DMS 273 treated with DMSO at 0.1 percent for 48 hours (cell line): ENCODE measurements around the gene FILIP1L.
A peak's percentile ranks its signal among the peaks of the same experiment; 100 is the strongest.

Experiments used
- DNase-seq: peaks from one replicate; lab custom pipeline; 2025; lab: John Stamatoyannopoulos, UW

FILIP1L gene

DNA sequence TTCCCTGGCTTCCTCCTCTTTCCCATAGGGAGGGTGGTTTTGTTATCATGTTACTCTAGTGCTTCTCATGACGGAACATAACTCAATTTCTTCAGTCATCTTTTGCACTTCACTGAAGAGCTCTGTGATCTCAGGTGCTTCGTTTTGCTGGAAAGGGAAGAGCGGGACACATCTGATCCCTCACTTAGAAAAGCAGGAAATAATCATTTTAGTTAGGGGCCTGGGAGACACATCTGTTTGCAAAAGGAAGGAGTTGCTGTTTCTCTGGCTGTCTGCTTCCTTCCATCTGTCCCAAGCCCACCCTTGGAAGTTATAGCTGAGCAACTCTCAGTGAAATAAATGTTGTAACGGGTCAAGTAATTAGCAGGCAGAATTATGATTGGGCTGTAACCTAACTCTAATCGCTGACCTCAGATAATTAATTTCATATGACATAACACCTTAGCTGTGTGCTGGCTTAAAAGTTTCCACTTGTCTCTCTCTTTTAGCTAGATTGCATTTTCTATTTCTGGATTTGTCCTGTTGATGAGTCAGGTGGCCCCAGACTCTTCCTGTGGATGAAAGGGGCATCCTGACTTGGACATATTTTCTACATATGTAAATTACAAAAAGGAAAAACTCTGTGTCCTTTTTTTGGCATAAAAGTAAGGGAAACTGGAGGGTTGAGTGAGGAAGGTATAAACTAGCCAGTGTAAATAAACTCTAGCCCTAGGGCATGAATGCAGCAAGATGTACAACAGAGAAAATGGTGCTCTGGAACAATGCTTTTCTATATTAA lies 11.0 kb upstream of the FILIP1L start:
- DNase-seq, result no peak

DNA sequence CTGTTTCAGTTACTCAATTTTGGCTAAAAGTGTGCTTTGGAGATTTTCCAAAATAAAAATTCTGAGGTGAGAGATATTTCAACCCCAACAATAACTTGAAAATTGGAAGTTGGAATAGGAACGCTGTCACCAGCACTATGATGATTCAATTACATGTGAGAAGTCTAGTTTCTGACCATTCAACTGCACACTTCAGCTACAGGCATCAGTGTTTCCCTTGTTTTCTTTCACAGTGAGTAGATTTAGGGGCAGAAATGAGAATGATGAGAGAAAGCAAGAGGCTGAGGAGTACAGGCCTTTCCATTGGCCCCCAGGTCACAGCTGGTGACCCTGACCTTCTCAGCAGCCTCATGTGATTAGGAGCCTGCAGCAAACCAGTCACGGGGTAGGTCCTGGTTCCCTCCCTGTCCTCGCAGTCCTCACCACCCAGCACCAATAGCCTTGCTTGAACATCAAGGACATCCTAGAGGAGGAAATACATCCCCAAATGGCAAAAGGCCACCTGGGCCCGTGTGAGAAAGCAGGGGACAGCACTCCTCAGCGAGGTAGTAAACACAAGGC lies 10.0 kb upstream of the FILIP1L start:
- no peak for DNase-seq

DNA sequence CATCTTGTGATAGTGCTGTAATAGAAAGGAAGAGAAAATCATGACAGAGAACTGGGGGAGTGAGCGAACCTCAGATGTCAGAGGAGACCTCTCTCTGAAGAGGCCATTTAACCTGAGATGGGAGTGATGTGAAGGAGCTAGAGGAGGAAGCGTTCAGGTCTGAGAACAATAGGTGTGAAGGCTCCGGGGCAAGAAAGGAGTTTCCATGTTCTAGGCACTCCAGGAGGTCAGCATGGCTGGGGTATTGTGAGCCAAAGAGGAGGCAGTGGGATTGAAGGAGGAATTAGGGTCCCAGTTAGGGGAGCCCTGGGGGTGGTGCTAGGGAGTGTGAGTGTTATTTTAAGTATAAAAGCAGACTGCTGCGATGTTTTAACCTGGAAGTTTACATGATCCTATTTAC lies 8.8 kb upstream of the FILIP1L start:
- DNase-seq, result no peak

DNA sequence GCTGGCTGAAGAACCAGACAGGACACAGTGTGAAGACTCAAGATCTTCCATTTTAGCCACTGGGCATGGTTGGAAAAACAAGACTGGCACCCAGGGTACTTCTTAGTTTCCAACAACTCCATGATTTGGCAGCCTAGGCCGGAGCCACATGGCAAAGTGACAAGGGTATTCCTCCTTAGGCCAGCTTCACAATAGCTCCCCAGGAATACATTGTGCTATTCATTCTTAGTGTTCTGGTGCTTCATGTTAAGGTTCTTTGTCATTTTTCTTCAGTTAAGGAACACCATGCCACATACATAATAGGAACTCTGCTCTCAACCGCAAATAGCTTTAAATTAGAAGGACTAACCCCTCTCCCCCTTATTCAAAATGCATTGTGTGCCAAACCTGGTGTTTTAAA lies 8.0 kb upstream of the FILIP1L start:
- no peak for DNase-seq

DNA sequence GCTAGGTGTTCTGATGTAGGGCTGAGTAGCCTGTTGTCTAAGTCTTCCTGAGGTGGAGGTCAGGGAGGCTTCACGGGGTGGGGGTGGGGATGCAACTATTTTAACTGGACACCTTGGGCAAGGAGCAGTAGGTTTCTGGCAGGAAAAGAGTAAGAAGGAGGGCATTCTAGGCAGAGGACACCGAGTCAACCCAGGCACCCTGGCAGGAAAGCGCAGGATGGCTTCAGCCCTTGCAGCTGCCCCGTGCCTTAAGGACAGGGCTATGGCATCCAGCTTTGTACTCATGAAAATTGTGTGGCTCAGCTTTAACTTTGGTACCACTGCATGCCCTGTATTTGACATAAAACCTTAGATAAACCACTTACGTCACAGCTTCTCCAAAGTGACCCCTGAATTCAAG lies 6.4 kb upstream of the FILIP1L start:
- no peak for DNase-seq

DNA sequence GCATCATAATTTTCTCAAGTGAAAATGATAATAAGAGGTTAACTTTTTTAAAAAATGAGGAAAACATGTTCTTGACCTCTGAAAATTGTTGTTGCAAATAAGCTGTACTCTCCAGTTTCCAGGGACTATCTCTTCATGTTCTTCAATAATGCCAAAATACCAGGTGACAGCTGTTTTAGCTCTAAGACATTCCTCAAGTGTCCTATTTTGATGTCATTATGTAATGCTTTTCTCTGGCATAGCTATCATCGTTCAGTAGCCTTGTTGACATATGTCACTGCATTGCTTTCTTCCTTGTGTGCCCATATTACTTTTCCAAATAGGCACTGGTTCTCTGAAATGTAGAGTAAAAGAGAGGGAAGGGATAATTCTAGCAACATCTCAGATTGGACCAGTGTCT lies 5.7 kb upstream of the FILIP1L start:
- no peak for DNase-seq

DNA sequence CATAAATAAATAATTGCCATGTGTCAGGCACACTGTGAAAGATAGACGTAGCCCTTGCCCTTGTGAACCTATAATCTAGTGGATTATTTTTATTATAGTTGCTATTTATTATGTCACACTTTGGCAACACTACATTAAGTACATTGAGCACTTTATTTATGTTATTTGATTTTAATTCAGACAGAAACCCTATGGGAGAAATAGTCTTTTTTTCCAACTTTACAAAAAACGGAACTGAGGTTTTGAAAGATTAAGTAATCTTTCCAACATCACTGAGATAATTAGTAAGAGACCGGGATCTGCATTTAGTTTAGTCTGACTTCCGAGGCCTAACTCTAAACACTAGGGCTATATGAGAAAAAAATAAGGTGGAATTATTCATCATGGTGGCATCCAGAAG lies 2.8 kb upstream of the FILIP1L start:
- DNase-seq, result no peak

DNA sequence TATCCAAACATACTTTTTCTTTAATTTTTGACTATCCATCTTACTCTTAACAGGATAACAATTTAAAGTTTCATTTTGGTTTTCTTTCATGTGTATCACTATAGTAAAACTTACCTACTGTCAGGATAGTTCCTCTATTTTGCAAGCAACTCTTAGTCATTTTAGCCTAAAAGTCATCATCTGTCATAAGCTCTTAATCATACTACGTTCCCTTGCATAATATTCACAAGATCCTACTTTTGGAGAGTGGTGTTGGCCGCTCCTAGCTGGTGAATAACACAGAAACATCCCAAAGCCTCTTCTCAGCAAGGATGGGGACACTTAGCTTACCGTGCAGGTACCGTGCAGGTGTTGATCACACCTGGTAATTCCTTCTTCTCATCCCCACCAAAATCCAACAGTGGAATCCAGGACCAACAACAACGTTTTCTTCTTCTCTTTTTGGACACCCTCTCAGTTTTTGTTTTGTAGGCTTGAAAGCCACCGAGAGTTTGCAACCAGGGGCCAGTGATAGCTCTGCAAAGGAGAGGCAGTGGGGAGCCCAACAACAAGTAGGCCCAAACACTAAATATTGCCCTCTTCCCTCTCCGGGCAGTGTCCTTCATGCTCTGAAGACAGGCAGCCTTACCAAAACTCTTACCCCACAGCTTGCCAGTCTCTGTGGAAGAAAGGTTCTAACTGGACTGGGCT lies 433 bp downstream of the FILIP1L start:
- no peak for DNase-seq

DNA sequence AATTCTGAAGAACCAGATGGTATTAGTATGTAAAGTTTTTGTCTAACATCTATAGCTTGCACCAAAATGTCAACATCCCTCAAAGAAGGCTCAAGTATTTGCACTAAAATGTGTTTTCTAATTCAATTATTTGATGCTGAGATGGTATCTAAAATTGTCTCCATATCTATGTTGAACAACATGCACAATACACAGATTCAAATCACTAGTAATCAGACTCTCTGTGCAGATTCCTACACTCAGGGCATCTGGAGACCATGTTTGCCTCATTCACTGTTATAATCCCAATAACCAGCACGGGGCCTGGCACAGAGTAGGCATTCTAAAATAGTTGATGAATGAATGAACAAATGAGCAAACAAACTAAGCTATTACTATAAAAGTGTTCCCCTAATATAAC lies 2.6 kb downstream of the FILIP1L start:
- DNase-seq, result no peak

DNA sequence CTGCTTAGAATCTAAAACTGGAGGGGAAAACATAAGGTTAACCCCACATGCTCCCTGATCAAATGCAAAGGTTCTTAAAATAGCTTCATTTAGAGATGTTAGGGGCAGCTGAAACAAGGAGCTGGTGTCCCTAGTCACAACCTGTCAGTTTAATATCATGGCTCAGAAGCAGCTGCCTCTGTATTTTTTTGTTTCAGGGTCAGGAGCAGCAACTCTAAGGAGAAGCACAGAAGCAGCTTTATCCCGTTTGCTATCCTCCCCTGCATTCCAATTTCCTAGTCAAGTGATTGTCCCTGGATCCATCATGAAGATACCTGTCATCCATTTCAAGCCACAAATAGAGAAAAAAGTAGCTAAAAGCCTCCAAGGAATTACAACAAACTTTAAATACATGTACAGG lies 4.1 kb downstream of the FILIP1L start:
- DNase-seq, result no peak

DNA sequence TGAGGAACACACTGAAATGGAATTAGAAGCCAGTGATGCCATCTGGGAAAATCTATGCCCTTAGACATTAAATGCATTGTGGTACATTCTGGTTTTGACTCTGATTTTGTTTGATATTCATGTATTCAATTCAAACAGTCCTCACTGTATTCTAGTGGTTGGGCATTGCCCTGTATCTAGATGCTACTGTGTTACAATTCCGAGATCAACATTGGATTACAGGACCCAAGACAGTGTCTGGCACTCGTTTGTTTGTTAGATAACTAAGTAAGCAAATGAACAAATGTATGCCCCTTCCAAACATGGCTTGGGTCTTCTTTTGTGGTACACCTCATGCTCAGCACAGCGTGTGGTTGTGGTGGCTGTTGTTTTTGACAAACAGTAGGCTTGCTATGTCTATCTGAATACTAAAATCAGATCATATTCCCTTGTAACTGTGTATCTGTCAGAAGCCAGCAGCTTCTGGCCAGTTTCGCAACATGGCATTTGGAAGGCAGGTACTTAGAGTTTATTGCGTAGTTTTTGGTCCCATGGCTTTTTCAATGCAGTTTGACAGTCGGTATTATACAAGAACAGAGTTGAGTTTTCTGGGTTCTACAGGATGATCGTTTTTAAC lies 5.7 kb downstream of the FILIP1L start:
- no peak for DNase-seq

DNA sequence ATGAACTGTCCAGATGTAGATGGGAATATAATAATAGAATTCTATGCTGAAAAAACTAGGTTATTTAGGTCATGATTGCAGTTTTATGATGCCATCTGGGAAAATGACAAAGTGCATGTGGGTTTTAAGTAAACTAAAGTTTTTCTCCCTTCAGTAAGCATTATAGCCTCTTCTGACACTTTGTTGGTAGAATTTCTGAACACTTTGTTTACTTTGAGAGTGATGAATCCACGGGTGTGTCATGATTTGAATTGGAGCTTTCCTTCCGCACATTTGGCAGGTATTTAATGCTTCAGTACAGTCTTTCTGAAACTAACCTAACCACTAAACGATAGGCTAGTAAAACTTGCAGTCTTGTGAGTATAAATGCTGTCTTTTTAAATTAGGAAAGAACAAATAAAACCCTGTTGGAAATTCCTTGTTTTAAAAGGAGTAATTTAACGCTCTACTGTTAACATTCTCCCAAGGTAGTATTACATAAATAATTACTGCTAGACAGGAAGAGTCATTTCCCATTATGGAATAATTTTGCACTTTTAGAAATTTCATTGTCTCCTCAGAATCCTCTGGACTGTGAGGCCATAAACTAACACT lies 7.0 kb downstream of the FILIP1L start:
- no peak for DNase-seq

DNA sequence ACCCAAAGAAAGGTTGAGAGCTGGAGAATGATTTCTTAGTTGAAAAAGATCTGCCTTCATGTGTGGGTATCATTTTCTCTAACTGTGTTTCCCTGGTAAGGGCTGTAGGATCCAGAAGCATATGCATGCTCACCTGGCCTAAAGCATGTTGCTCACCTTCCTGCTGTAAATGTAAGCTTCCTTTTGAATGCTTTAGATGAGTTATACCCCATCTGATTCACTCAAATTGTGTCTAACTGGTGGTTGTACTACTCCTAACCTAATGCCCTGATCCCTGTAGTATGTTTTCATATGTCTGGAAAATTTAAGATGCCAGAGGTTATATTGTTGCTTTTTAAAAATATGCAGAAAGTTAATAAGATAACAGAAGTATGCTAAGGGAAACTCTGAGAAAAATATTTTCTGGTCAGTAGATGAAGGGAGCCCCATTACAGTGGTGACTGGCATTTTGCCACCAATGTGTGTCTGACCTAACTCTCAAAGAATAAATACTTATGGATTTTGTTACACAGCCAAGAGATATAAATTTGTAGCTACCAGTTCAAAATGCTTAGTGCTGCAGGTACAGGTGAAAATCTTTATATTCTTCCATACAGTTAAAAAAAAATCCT lies 7.7 kb downstream of the FILIP1L start:
- no peak for DNase-seq

DNA sequence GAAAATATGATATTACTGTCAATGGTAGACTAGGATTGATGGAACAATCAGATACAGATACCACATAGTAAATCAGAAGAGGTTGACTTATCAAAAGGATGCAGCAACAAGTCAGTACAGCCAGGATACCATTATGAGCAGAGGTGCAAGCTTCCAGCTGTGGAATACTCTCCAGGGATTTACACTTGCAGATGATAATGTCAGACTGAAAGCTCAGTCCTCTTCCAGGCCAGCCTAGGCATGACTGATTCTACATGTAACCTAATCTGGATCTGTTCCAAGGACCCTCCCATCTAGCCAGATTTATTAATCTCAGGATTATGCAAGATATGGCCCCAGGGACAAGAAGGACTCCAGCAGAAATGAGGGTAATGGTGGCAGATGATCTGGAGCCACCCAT lies 8.2 kb downstream of the FILIP1L start:
- DNase-seq, result no peak

DNA sequence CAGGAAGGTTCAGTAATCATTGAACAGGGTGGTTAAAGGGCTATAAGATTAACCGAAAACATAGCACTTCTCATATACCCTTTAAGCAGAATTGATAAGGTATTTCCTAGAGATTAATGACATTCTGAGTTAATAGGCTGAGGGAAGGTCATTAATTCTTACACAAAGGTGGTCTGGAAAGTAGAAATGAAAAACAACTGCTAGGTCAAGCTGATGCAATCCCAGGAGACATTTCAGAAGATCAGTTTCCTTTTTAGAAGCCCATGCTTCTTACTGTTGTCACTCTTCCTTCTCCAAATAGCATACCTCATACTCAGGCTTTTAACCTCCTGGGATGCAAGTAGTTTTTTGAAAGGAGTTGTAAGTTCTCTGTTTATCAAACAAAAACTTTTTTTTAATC lies 8.8 kb downstream of the FILIP1L start:
- no peak for DNase-seq

DNA sequence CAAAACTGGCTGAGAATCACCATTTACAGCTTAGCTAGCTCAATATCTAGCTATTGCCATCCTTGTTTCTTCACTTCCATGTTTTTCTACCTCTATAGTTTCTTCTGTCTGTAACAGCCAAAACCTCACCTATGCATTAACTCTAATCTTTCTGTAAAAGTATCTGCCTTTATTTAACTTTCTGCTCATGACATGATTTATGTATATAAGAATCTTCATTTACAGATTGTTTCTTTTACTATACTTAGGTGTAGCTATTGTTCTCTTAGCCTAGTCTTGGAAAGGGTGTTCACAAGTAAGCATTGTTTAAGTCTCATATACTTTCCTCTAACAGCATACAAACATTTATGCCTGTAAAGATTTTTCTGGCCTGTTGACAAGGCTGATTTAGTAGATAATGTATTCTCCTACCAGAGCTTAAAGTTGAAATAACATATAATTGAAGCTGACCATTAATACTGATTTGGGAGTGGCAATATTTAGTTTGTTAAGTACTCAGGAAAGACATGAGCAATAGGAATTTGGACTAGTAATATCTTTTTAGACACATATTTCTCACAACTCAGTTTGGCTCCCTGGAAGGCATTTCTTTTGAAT lies 9.4 kb downstream of the FILIP1L start:
- DNase-seq, result no peak

DNA sequence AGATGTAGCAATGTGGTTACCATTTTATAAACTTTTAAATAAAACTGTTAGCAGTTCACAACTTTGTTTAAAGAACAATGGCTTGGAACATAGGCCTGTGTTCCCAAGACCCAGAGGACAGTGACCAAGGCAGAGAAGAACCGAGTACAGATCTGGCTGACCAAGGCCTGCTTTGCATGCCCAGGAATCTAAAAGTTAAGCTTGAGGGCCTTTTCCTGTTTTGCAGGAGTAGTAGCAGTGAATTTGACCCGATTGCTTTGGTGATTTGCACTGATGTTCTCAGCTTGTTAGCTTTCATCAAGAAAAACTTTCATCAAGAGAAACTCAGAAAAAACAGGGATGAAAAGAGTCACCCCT lies 9.9 kb downstream of the FILIP1L start:
- no peak for DNase-seq

DNA sequence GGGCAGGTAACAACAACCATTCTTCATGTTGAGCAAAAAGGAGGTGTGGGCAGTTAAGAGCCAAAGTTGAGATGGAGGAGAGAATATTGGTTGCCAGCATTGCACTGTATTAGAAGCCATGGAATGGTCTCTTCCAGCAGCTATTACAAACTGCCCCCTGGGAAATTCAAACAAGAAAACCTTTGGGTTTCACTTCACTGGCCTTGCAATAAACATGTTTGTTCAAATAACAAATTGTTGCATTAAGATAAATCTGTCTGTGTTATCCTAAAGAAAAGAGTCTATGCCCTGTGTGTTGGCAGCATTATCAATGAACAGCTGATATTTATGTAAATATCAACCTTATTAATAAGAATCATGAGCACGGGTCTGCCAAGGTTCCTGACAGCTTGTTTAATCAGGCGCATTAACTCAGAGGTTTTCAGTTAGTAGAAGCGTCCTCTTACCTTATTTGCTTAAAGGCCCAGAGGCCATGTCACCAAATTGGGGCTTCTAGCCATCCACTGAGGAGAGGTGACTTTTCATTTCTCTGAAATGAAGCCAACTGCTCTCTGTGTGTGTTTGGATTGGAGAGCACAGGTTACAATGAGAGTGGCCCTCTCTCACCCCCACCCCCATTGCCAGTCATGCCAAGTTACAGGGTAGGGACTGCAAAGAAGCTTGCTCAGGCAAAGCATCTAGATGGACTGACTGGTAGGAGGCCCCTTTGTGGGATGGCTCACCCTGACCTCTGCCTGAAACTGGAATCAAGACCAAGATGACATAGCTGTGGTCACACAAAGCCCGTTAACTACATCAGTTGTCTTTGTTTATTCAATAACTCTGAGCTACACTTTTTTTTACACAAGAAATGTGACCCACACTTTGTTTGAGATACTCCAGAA lies 10.5 kb downstream of the FILIP1L start:
- DNase-seq, result peak; percentile 23

DNA sequence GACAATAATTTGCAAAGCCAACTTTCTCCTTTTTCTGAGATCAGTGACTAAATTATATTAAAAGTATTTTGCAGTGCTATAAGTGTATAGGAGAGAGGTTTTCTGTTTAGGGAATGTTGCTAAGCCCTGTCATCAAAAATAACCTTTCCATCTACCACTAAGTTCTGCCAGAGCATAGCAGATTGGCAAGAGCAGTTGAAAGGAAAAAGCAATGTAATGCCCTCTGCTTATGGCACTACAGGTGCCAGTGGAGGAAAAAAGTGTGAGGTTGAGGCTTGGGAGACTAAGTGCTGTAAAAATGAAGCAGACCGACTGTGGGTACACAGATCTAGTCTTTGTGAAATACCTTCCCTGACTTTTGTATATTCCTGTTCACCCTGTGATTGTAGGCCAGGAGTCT lies 11.5 kb downstream of the FILIP1L start:
- no peak for DNase-seq

DNA sequence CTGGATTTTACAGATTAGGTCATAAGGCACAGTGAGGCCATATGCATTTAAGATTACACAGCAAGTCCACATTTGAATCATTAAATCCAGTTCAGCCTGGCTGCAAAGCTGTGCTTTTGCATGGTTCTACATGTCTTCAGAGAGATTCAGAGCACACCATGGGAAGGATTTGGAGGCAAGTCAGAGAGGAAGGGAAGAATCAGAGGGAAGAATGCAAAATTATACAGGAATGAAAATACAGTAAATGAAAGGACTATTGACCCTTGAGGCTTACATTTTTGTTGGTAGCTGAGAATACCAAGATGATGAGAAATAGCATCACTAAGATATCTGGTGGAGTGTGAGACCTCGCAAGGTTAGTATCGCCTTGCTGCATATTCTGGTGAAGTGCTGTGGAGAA lies 13.9 kb downstream of the FILIP1L start:
- DNase-seq, result no peak

DNA sequence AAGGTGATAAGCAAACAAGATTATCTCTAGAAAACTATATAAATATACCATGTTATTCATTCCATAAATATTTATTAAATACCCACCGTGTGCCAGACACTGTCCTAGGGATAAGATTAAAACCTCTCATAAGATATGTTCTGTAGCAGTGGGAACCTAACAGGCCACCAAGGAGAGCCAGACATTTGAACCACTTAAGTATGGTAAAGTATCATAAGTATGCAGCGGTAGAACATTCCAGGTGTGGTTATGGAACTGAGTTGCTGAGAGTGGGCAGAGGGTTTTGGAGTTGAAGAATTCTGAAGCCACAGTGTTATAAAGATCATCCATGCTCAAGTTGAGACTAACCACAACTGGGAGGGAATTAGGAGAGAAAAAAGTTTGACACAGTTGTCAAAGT lies 14.7 kb downstream of the FILIP1L start:
- no peak for DNase-seq
